Forelimb muscle (tissue), 1 donor: ENCODE results near the gene TCEA3. TPM values are rescaled to one million over a fixed set of nuclear protein-coding genes. Genes with fewer than 3 reads are reported as not detected.

Experiments
- DNase-seq: peaks from one replicate; pipeline ENCODE4 v3.0.0-alpha.2; 2013; ENCODE audit warnings: low read depth
- polyA plus RNA-seq: library from polyadenylated mRNA; unstranded; fragments of 120-200 nt; gene quantifications from one replicate; pipeline ENCODE4 v1.2.1, GENCODE V29; 2013; ENCODE audit not compliant: insufficient read length

The TCEA3 gene
- polyA plus RNA-seq, 1 donor = 366 TPM

DNA sequence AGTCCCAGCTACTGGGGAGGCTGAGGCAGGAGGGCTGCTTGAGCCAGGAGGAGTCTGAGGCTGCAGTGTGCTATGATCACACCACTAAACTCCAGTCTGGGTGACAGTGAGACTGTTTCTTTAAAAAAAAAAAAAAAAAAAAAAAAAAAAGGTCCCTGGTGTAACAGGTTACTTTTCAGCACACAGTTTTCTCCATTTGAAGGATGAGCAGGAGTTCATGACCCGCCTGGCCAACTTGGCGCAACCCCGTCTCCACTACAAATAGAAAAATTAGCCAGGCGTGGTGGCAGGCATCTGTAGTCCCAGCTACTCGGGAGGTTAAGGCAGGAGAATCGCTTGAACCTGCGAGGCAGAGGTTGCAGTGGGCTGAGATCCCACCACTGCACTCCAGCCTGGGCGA, 92.8 kb downstream of the TCEA3 start:
- no peak for DNase-seq

Other genes starting within 250 kb of the TCEA3 start
- gene HTR1D, start 207.2 kb downstream of the TCEA3 start, polyA plus RNA-seq = not detected
- 123 TPM for gene HNRNPR, start 80.5 kb downstream of the TCEA3 start, polyA plus RNA-seq
- gene ZNF436, start 54.9 kb downstream of the TCEA3 start, polyA plus RNA-seq = 38.0 TPM
- 49.8 TPM for gene ASAP3, start 59.4 kb upstream of the TCEA3 start, polyA plus RNA-seq
- 3.4 TPM for gene E2F2, start 106.5 kb upstream of the TCEA3 start, polyA plus RNA-seq
- 43.9 TPM for gene ID3, start 134.8 kb upstream of the TCEA3 start, polyA plus RNA-seq